ENCODE results near the gene ZNF343. TPM values are rescaled to one million over a fixed set of nuclear protein-coding genes. Genes with fewer than 3 reads are reported as not detected.
"Not testable (repeated sequence)": the region's sequence is repeated elsewhere in the genome, so short reads cannot be mapped to it uniquely, and the experiment has no call there.

ZNF343 gene
- total and polyA plus RNA-seq, 4 donors = 4.9 to 14.8 (median 7.1) TPM

DNA sequence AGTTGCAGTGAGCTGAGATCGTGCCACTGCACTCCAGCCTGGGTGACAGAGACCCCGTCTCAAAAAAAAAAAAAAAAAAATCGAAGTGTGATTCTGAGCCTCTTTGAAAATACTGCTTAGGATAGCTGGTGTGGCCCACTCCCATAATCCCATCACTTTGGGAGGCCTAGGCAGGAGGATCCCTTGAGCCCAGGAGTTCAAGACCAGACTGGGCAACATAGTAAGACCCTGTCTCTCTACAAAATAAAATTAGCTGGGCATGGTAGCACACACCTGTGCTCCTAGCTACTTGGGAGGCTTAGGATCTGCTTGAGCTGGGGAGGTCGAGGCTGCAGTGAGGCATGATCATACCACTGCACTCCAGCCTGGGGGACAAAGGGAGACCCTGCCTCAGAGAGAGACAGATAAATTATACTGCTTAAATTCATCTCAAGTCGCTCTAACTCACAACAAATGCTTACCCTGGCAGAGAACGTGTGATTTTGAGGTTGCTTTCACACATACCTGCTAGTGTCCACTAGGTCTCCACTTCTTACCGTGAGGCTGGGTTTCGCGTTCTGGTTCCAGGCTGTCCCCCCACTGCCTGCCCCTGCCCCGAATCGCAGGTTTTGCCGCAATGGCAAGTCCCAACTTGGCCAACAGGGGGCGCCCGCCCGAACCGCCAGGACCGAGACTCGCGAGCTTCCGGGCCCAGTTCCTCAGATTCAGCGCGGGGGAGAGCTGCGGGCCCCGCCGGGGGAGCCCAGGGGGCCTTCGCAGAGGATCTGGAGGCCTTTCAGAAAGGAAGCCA lies 15.4 kb upstream of the ZNF343 start:
- H3K4me1 ChIP-seq (ENCODE audit: control insufficient read depth in 5 of 5, insufficient read depth in 5 of 5, low read length in 5 of 5) = peaks cover 0 to 6% (median 0%) of the 10 kb centered on the region in 5 donors
- TF ChIP-seq, protein P1, sequence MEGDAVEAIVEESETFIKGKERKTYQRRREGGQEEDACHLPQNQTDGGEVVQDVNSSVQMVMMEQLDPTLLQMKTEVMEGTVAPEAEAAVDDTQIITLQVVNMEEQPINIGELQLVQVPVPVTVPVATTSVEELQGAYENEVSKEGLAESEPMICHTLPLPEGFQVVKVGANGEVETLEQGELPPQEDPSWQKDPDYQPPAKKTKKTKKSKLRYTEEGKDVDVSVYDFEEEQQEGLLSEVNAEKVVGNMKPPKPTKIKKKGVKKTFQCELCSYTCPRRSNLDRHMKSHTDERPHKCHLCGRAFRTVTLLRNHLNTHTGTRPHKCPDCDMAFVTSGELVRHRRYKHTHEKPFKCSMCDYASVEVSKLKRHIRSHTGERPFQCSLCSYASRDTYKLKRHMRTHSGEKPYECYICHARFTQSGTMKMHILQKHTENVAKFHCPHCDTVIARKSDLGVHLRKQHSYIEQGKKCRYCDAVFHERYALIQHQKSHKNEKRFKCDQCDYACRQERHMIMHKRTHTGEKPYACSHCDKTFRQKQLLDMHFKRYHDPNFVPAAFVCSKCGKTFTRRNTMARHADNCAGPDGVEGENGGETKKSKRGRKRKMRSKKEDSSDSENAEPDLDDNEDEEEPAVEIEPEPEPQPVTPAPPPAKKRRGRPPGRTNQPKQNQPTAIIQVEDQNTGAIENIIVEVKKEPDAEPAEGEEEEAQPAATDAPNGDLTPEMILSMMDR (IDR thresholded peaks at IDR 0.05; ENCODE audit: control extremely low read depth, extremely low read depth) = peak; percentile 94
- H3K9me3 ChIP-seq (ENCODE audit: control insufficient read depth in 4 of 4, insufficient read depth in 3 of 4, low read length in 3 of 4) = no peaks in the 10 kb centered on the region
- H3K27me3 ChIP-seq (ENCODE audit: control insufficient read depth in 3 of 3, insufficient read depth in 3 of 3, low read length in 2 of 3) = no peaks in the 10 kb centered on the region
- 11 to 14% methylated on average over 26 of the region's 26 CpGs for WGBS, 2 donors
- no peaks in the 10 kb centered on the region for H3K36me3 ChIP-seq (ENCODE audit: control insufficient read depth in 4 of 4, insufficient read depth in 4 of 4, low read length in 4 of 4)
- peak overlapping the region; percentile 68 for H3K4me3 ChIP-seq
- ATAC-seq (ENCODE audit: insufficient read depth, low FRiP score) (peak; percentile 77), DNase-seq (peak; percentile 90 to 91 (median 91))
- peak overlapping the region; percentile 88 to 93 for H3K27ac ChIP-seq (ENCODE audit: low read depth in 1 of 2, low read length in 1 of 2)
- H3K9ac ChIP-seq (ENCODE audit: insufficient read depth in 1 of 2, low read length in 2 of 2) = peak overlapping the region; percentile 69 to 87

DNA sequence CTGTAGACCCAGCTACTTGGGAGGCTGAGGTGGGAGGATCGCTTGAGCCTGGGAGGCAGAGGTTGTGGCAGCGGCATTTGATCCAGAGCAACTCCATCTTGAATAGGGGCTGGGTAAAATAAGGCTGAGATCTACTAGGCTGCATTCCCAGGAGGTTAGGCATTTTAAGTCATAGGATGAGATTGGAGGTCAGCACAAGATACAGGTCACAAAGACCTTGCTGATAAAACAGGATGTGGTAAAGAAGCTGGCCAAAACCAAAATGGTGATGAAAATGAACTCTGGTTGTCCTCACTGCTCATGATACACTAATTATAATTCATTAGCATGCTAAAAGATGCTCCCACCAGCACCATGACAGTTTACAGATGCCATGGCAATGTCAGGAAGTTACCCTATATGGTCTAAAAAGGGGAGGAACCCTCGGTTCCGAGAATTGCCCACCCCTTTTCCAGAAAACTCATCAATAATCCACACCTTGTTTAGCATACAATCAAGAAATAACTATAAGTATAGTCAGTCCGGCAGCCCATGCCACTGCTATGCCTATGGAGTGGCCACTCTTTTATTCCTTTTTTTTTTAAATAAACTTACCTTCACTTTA lies 14.2 kb upstream of the ZNF343 start:
- 86 to 93% methylated on average over 5 of the region's 5 CpGs for WGBS, 2 donors
- ATAC-seq (ENCODE audit: insufficient read depth, low FRiP score) = not testable (repeated sequence)

DNA sequence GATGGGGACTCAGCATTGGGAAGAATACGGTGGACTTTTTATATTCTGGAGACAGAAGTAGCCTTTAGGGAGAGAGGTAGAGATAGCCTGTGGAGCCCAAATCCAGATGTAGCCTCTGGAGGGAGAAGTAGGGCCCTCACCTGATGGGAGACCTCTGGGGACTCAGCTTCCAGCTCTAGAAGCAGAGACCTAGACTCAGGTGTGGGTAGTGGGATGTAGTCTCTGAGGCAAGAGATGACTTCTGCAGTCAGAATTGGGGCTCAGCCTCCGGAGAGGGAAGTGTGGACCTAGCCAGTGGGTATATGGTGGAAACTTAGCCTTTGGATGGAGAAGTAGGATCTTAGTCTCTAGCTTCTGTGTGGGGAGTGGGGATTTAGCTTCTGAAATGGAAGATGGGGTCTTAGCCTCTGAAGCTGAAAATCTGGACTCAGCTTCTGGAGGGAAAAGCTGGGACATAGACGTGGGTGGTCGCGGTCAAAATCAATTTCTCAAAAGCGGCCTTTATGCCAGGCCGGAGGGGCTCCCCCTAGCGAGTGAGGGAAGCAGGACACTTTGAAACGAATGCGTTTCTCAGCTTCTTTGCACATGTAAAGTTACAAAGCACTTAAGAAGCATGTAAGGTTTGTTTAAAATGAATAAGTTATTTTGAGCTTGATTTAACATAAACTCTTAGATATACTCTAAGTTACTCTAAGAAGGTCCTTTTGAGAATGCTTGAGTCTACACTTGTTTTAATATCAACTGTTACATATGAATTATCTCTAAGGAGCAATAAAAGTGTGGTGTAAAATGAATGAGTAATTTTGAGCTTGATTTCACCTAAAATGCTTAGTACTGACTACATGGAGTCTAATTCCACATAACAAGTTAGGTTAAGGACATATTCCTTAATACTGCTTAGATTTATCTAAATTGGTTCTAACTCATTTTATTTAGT lies 12.9 kb upstream of the ZNF343 start:
- 16 to 17% methylated on average over 10 of the region's 10 CpGs for WGBS, 2 donors
- no peak for ATAC-seq (ENCODE audit: insufficient read depth, low FRiP score)

More for the DNA sequence above, 14.2 kb upstream of the ZNF343 start:
- DNase-seq; H3K36me3 ChIP-seq (ENCODE audit: control insufficient read depth in 4 of 4, insufficient read depth in 4 of 4, low read length in 4 of 4); H3K4me3 ChIP-seq; H3K27ac ChIP-seq (ENCODE audit: low read depth in 1 of 2, low read length in 1 of 2); H3K9me3 ChIP-seq (ENCODE audit: control insufficient read depth in 4 of 4, insufficient read depth in 3 of 4, low read length in 3 of 4); H3K4me1 ChIP-seq (ENCODE audit: control insufficient read depth in 5 of 5, insufficient read depth in 5 of 5, low read length in 5 of 5); H3K9ac ChIP-seq (ENCODE audit: insufficient read depth in 1 of 2, low read length in 2 of 2); H3K27me3 ChIP-seq (ENCODE audit: control insufficient read depth in 3 of 3, insufficient read depth in 3 of 3, low read length in 2 of 3): not testable (repeated sequence)

More for the DNA sequence above, 12.9 kb upstream of the ZNF343 start:
- Histone ChIP-seq H3K27ac (ENCODE audit: low read depth in 1 of 2, low read length in 1 of 2) (no peak overlapping the region), H3K36me3 (ENCODE audit: control insufficient read depth in 4 of 4, insufficient read depth in 4 of 4, low read length in 4 of 4) (no peaks in the 10 kb centered on the region), H3K4me1 (ENCODE audit: control insufficient read depth in 5 of 5, insufficient read depth in 5 of 5, low read length in 5 of 5) (peaks cover 0 to 6% (median 0%) of the 10 kb centered on the region in 5 donors), H3K9ac (ENCODE audit: insufficient read depth in 1 of 2, low read length in 2 of 2) (no peak overlapping the region), H3K9me3 (ENCODE audit: control insufficient read depth in 4 of 4, insufficient read depth in 3 of 4, low read length in 3 of 4) (no peaks in the 10 kb centered on the region), H3K4me3 (no peak overlapping the region), H3K27me3 (ENCODE audit: control insufficient read depth in 3 of 3, insufficient read depth in 3 of 3, low read length in 2 of 3) (no peaks in the 10 kb centered on the region)
- TF ChIP-seq, protein P1 (IDR thresholded peaks at IDR 0.05; ENCODE audit: control extremely low read depth, extremely low read depth) = peak; percentile 63
- peak; percentile 58 to 60 (median 58) for DNase-seq
